ENCODE measurements around the gene CLPTM1.
"Not testable (repeated sequence)": the region's sequence is repeated elsewhere in the genome, so short reads cannot be mapped to it uniquely, and the experiment has no call there.

Gene CLPTM1

GRCh38 chr19:44947041-44947581 lies 8.1 kb upstream of the CLPTM1 start:
- DNase-seq: no peak

- DNase-seq: no peak
Measured at GRCh38 chr19:44948237-44948636, 6.9 kb upstream of the CLPTM1 start.

- no peak for DNase-seq
Measured at GRCh38 chr19:44948763-44949374, 6.3 kb upstream of the CLPTM1 start.

GRCh38 chr19:44949550-44949949 lies 5.6 kb upstream of the CLPTM1 start:
- no peak for DNase-seq

DNA sequence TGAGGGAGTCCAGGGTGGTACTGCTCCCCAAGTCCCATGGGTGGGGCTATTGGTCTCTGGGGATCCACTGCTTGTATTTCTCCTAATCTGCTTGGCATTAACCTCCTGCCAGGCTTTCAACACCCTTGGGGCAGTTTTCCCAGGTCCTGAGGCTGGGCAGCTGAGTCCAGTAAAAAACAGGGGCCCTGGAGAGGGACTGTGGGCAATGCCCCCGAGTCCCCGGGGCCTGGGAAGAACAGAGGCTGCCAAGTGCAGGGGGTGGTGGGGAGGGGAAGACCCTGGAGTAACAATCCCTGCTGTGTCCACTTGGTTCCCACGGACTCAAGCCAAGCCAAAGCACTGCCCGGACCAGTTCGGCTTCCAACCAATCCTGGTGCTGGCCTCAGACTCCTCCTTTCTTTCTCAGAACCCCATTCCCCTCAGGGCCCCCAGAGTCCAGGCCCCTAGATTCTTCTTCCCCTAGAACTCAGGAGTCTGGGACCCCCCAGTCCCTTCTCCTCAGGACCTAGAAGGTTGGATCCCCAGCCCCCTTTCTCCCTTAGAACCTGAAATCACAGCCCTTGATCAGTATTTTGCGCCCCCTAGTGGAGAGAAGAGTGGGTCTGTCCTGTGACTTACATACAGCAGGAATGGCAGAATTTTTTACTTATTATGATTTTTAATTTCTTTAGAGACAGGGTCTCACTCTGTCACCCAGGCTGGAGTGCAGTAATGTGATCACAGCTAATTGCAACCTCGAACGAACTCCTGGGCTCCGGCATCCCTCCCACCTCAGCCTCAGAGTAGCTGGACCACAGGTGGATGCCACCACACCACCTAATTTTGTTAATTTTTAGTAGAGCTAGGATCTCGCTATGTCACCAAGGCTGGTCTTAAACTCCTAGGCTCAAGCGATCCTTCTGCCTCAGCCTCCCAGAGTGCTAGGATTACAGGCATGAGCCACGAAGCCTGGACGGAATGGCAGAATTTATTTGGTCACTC lies 3.7 kb upstream of the CLPTM1 start:
- DNase-seq: peak; percentile 77

DNA sequence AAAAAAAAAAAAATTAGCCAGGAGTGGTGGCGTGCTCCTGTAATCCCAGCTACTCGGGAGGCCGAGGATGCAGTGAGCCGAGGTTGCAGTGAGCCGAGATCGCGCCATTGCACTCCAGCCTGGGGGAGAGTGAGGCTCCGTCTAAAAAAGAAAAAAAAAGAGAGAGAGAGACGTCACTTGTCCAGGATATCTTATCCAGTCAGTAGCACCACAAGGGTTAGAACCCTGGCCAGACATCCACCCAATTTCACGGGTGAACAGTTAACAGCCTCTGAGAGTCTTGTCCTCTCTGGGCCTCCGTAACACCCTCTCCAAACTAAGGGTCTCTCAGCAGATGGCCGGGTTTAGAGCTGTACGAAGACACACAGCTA lies 917 bp upstream of the CLPTM1 start:
- DNase-seq: no peak

GRCh38 chr19:44955505-44956439 lies 592 bp downstream of the CLPTM1 start:
- no peak for DNase-seq

- DNase-seq: no peak
Measured at GRCh38 chr19:44957526-44957925, 2.3 kb downstream of the CLPTM1 start.

- no peak for DNase-seq
Measured at GRCh38 chr19:44958090-44958489, 2.9 kb downstream of the CLPTM1 start.

DNA sequence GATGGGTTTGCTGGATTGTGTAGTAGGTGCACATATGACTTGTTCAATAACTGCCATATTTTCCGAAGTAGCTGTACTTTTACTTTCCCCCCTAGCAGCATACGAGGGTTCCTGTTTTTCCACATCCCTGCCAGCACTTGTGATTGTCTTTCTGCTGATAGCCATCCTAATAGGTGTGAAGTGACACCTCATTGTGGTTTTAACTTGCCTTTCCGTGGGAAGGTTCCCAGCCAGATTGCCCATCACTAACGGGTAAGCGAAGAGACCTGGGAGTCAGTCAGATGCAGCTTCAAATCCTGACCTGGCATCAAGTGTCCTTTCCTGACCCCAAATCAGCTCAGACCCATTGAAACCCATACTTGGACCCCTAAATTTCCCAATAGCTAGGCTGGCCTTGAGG lies 4.5 kb downstream of the CLPTM1 start:
- DNase-seq: no peak

GRCh38 chr19:44960906-44961728 lies 5.9 kb downstream of the CLPTM1 start:
- no peak for DNase-seq

DNA sequence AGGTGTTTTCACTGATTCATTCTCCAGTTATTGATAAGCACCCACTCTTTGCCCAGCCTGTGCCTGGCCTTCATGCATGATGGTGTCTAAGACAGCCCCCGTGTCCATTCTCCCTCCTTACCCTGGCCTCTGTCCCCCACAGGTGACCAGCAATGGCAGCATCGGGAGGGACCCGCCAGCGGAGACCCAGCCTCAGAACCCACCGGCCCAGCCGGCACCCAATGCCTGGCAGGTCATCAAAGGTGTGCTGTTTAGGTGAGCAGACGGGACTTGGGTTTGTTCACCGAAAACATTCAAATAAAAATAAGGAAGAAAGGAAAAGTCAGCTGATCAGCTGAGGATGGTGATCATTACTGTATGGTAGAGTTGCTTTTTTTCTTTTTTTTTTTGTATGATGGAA lies 6.6 kb downstream of the CLPTM1 start:
- DNase-seq: no peak

GRCh38 chr19:44968118-44968517 lies 12.9 kb downstream of the CLPTM1 start:
- no peak for DNase-seq

DNA sequence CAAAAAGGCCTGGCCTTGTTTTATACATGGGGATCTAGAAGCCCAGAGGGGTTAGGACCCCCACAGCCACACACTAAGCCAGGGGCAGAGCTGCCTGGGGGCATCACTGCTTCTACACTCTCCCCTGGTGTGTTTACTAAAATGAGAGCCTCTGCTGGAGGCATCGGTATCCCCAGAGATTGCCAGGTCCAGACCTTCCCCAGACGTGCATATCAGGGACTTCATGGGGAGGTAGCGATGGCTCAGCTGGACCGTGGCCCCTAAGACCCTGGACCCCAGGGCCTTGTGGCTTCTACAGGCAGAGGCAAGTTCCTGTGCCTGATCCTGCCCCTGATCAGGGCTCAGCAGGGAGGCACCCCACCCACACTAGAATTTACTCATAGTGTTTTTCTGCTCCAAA lies 13.5 kb downstream of the CLPTM1 start:
- DNase-seq: no peak

DNA sequence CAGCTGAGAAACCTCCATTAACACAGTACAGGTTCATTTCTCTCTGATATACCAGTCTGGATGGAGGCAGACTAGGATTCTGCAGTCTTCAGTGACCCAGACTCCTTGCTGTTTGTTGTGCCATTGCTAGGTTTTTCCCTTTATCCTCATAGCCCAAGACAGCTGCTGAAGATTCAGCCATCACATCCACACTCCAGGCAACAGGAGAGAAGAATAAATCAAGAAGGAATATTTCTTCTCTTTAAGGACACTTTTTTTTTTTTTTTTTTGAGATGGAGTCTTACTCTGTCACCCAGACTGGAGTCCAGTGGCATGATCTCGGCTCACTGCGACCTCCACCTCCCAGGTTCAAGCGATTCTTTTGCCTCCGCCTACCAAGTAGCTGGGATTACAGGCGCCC lies 14.3 kb downstream of the CLPTM1 start:
- DNase-seq: no peak

DNA sequence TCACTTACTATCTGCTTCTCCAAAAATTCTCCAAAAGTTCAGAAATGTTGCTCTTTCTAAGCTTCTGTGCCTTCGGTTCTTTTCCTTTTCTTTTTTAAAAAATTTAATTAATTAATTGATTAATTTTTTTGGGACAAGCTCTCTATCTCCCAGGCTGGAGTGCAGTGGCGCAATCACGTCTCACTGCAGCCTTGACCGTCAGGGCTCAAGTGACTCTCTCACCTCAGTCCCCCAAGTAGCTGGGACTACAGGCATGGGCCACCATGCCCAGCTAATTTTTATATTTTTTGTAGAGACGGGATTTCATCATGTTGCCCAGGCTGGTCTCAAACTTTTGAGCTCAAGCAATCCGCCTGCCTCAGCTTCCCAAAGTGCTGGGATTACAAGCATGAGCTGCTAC lies 16.3 kb downstream of the CLPTM1 start:
- not testable (repeated sequence) for DNase-seq

- no peak for DNase-seq
Measured at GRCh38 chr19:44972802-44973201, 17.6 kb downstream of the CLPTM1 start.

DNA sequence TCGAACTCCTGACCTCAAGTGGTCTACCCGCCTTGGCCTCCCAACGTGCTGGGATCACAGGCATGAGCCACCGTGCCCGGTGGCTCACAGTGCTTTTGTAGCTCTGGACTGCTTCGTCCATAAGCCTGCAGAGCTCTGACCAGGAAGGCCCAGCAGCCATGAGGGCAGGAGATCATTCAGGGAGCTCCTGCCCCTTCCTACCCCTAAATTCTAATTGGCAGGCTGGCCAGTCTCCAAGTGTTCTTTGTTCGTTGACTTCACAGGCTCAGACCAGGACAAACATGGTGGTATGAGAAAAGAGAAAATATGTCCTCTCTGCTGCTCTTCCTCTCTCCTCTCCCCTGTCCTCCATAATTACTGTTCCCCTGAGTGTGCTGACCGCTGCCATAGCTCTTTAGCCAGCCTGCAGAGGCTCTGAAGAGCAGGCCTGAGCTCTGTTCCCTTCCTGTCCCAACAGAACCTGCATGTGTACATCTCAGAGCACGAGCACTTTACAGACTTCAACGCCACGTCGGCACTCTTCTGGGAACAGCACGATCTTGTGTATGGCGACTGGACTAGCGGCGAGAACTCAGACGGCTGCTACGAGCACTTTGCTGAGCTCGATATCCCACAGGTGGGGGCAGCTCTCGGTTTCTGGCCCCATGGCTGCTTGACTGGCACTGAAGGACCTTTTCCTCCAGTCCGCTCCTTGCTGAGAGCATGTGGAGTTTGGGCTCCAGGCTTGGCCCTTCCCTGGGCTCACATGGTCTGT lies 19.0 kb downstream of the CLPTM1 start:
- DNase-seq: no peak

DNA sequence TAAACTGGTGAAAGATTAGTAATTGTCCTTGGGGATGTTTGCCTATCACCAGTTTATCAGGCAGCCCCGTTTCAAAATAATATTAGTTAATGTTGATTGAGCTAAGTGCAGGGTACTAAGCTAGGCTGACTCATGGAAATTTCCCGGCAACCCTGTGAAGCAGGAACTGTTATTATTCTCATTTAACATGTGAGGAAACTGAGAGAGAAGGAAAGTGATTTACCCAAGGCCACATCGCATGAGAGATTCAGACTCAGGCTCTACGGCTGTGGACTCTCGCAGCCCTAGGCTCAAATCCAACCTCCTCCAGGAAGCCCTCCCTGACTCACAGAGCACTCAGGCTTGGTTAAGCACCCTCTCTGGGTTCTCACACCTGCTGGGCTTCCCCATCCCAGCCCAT lies 19.7 kb downstream of the CLPTM1 start:
- no peak for DNase-seq

DNA sequence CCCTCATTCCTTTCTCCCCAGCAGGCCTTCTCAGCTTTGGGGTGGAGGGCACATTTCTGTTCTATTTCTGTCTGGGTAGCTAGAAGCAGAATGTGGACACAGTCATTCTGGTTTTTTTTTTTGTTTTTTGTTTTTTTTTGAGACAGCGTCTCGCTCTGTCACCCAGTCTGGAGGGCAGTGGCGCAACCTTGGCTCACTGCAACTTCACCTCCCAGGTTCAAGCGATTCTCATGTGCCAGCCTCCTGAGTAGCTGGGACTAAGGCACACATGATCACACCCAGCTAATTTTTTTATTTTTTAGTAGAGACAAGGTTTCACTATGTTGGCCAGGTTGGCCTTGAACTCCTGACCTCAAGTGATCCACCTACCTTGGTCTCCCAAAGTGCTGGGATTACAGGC lies 20.3 kb downstream of the CLPTM1 start:
- DNase-seq: no peak

DNA sequence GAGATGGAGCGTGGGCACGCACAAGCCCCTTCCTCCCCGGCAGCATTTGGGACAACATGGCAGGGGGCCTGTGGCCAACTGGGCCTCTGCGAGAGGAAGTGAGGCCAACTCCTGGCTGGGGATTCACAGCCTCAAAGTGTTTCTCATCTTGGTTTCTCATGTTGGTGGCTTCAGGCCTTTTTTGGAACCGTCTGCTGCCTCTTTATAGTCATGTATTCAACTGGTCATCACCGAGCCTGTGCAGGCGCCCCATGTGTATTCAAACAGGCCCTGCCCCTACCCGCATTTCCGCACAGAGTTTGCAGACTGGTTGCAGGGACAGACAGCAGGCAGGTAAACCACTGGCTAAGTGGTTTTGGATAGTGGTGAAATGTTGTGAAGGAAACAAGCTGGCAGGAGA lies 28.8 kb downstream of the CLPTM1 start:
- no peak for DNase-seq

All from NCI-H1436 (cell line).